GM12891 (cell line): ENCODE data around the gene SLC11A2.

Source experiments
- PAX5 ChIP-seq: IDR thresholded peaks from 2 replicates; pipeline ENCODE4 v1.6.1; 2011; ENCODE audit warnings: low read length, moderate library complexity, mild to moderate bottlenecking; ENCODE audit not compliant: insufficient read depth, severe bottlenecking
- POLR2A ChIP-seq: IDR thresholded peaks from 2 replicates; pipeline ENCODE4 v1.6.1; 2011; ENCODE audit warnings: low read depth, low read length, control low read depth
- POLR2AphosphoS5 ChIP-seq: IDR thresholded peaks from 2 replicates; pipeline ENCODE4 v1.6.1; 2011; ENCODE audit warnings: low read depth, low read length, control low read depth
- SPI1 ChIP-seq: IDR thresholded peaks from 2 replicates; pipeline ENCODE4 v1.6.1; 2011; ENCODE audit warnings: low read depth, low read length, control low read depth
- TAF1 ChIP-seq: IDR thresholded peaks from 2 replicates; pipeline ENCODE4 v1.6.1; 2011; ENCODE audit warnings: low read depth, low read length, control low read depth

DNA sequence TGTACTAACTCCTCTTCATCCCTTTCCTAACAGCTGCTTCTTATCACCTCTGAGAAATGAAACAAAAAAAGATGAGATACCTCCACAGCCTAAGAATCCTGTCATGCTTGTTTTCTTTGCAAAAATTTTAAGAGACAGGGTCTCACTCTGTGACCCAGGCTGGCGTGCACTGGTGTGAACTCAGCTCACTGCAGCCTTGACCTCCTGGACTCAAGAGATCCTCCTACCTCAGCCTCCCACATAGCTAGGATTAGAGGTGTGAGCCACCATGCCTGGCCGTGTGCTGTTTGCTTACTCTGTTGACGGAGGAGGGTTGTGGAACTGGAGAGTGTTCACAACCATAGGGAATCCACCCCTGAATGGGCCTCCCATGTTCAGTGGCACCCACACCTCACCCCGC is 41.0 kb upstream of the SLC11A2 start:
- no peak for TF ChIP-seq POLR2AphosphoS5
- TF ChIP-seq POLR2A = no peak
- TF ChIP-seq TAF1 = no peak
- no peak for TF ChIP-seq PAX5
- no peak for TF ChIP-seq SPI1
